ENCODE results near the gene LOXL1.
A peak's percentile ranks its signal among the peaks of the same experiment; 100 is the strongest.

The LOXL1 gene

DNA sequence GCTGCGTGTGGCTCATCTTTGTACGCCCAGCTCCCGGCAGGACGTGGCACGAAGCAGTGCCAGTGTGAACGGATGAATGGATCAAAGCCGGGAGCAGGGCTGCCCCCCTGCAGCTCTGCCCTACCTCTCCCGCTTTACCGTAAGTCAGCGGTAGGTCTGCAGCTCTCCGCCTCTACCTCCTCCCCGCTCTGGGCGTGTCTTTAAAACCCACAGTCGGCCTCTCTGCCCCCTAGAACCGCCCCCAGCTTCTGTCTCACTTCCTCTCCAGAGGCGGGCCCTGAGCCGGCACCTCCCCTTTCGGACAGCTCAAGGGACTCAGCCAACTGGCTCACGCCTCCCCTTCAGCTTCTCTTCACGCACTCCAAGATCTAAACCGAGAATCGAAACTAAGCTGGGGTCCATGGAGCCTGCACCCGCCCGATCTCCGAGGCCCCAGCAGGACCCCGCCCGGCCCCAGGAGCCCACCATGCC is 68.2 kb downstream of the LOXL1 start, which contains the start of gene PML:
Gene PML (plus strand): TSS at position 304 of the 471 bp plus-strand sequence. CDS start 97 bp downstream, at position 401.
- peak; percentile 88 for DNase-seq (ENCODE audit: low read depth)

DNA sequence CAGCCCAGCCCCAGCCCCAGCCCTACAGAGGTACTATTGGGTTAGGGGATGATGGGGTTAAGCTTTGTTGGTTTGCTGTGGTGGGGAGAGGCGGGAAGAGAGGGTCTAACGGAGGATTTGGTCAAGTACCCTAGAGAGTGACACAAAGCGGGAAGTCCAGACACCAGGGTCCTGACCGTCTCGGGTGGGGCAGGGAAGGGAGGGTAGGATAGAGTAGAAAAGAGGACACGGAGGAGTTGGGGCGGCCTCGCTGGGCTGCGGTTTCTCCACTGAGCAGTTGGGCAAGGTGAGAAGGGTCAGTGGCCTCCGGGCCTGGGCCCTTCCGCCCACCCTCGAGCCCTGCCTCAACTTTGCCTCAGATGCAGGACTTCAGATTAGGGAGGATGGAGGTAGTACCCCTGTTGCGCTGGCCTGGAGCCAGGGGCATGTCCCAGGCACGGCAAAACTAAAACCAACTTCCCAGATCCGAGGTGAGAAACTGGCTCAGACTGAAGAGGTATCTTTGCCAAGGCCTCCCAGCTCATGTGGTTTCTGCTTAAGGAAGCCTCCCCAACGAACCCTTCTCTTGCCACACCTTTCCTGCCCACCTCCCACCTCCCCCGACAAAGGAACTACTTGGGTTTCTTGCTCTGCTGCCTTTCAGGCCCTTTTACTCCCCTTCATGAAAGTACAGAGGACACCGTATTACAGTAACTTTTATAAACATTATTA is 68.8 kb downstream of the LOXL1 start:
- no peak for DNase-seq (ENCODE audit: low read depth)

DNA sequence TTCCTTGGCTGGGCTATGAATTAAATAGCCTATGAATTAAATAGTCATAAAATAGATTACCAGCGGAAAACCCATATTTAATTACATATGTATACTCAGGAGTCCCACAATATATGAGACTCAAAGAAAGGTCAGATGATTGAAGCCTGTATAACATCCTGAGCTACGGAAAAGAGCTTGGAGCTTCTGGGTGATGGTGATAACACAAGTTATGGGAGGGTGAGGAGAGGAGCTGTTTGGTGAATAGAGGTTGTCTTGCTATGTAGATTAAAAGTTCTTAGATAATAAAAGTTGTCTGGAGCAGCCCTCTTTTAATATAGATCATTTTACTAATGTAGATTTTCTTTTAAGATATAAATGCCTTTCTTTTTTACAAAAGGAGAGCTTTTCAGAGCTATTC is 70.0 kb downstream of the LOXL1 start:
- no peak for DNase-seq (ENCODE audit: low read depth)

DNA sequence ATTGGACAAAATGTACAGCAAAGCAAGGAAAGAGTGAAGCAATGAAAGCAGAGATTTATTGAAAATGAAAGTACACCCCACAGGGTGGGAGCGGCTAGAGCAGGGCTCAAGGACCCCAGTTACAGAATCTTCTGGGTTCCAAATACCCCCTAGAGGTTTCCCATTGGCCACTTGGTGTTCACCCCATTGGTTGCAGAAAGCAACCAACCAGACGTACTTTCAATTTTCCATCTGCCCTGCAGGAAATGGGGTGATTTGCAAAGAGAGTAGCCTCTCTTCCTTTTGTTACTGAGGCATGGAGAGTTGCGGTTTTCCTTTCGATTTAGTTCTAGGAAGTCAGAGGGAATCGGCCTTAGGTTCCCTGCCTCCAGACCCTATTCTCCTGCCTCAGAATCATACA is 70.7 kb downstream of the LOXL1 start:
- no peak for DNase-seq (ENCODE audit: low read depth)

DNA sequence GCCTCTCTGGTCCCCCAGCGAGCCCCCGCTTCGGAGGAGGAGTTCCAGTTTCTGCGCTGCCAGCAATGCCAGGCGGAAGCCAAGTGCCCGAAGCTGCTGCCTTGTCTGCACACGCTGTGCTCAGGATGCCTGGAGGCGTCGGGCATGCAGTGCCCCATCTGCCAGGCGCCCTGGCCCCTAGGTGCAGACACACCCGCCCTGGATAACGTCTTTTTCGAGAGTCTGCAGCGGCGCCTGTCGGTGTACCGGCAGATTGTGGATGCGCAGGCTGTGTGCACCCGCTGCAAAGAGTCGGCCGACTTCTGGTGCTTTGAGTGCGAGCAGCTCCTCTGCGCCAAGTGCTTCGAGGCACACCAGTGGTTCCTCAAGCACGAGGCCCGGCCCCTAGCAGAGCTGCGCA is 71.7 kb downstream of the LOXL1 start:
- no peak for DNase-seq (ENCODE audit: low read depth)
